ENCODE results near the gene INPP5K.

Gene INPP5K

GRCh38 chr17:1558401-1558800, 42.0 kb upstream of the INPP5K start:
- ATAC-seq, result no peak
- no peak for TF ChIP-seq OSR1 (CRISPR knock-in tag; IDR thresholded peaks at IDR 0.05)
- TF ChIP-seq PATZ1 (CRISPR knock-in tag; IDR thresholded peaks at IDR 0.05; ENCODE audit: borderline replicate concordance), result no peak
- TF ChIP-seq BACH2 (CRISPR knock-in tag; IDR thresholded peaks at IDR 0.05; ENCODE audit: borderline replicate concordance), result no peak
- TF ChIP-seq, protein P1, sequence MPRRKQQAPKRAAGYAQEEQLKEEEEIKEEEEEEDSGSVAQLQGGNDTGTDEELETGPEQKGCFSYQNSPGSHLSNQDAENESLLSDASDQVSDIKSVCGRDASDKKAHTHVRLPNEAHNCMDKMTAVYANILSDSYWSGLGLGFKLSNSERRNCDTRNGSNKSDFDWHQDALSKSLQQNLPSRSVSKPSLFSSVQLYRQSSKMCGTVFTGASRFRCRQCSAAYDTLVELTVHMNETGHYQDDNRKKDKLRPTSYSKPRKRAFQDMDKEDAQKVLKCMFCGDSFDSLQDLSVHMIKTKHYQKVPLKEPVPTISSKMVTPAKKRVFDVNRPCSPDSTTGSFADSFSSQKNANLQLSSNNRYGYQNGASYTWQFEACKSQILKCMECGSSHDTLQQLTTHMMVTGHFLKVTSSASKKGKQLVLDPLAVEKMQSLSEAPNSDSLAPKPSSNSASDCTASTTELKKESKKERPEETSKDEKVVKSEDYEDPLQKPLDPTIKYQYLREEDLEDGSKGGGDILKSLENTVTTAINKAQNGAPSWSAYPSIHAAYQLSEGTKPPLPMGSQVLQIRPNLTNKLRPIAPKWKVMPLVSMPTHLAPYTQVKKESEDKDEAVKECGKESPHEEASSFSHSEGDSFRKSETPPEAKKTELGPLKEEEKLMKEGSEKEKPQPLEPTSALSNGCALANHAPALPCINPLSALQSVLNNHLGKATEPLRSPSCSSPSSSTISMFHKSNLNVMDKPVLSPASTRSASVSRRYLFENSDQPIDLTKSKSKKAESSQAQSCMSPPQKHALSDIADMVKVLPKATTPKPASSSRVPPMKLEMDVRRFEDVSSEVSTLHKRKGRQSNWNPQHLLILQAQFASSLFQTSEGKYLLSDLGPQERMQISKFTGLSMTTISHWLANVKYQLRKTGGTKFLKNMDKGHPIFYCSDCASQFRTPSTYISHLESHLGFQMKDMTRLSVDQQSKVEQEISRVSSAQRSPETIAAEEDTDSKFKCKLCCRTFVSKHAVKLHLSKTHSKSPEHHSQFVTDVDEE (CRISPR knock-in tag; IDR thresholded peaks at IDR 0.05), result no peak

GRCh38 chr17:1557355-1558095, 41.1 kb upstream of the INPP5K start:
- ATAC-seq, result no peak
- TF ChIP-seq ZNF70 (CRISPR knock-in tag; IDR thresholded peaks at IDR 0.05), result no peak
- no peak for TF ChIP-seq ZNF8 (CRISPR knock-in tag; IDR thresholded peaks at IDR 0.05)
- no peak for TF ChIP-seq TOX (CRISPR knock-in tag; IDR thresholded peaks at IDR 0.05; ENCODE audit: borderline replicate concordance)
- no peak for TF ChIP-seq BACH2 (CRISPR knock-in tag; IDR thresholded peaks at IDR 0.05; ENCODE audit: borderline replicate concordance)
- TF ChIP-seq GLIS3 (CRISPR knock-in tag; IDR thresholded peaks at IDR 0.05), result no peak
- TF ChIP-seq POU6F1 (CRISPR knock-in tag; IDR thresholded peaks at IDR 0.05; ENCODE audit: borderline replicate concordance, low read depth), result no peak
- no peak for TF ChIP-seq OSR1 (CRISPR knock-in tag; IDR thresholded peaks at IDR 0.05)
- TF ChIP-seq ZFP3 (CRISPR knock-in tag; IDR thresholded peaks at IDR 0.05), result no peak

GRCh38 chr17:1555651-1556471, 39.4 kb upstream of the INPP5K start:
- ATAC-seq, result no peak
- no peak for TF ChIP-seq ZNF8 (CRISPR knock-in tag; IDR thresholded peaks at IDR 0.05)

DNA sequence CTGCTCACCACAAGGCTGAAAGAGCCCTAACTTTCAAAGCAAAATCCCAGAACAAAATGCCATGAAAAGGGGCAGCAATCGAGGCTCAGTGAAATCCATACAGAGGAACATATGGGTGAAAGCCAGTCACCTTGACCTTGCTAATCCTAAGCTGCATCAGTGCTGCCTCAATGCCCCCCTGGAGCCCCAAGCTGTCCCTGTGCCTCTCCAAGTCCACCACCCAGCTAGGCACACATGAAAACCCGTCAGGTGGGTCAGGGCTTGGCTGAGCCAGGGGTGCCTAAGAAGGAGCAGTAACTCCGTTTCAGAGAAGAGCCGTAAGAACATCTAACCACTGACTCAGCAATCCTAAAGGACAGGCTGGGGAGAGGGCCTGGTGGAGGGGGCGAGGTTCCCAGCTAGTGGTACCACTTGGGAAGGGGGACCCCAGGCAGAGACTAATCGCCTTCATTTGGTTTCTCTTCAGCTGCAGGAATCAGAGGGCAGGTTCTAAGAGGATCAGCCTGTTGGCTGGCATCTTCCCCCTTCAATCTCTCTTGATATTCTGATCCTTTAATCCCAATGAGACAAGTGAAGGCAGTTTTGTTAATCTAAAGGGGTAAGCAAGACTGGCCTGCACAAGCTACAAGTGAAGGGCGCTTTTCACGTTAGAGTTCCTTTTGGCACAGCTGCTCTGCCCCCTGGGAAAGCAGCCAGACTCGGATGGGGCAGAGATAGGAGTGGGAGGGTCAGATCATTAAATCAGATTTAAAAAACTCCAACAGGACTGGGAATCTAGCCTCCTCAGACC, 38.5 kb upstream of the INPP5K start:
- no peak for ATAC-seq
- TF ChIP-seq ESRRG (CRISPR knock-in tag; IDR thresholded peaks at IDR 0.05) (no peak), ZNF70 (CRISPR knock-in tag; IDR thresholded peaks at IDR 0.05) (no peak), ZNF565 (CRISPR knock-in tag; conservative IDR thresholded peaks at IDR 0.05; ENCODE audit: low read depth) (no peak), PATZ1 (CRISPR knock-in tag; IDR thresholded peaks at IDR 0.05; ENCODE audit: borderline replicate concordance) (no peak), OSR1 (CRISPR knock-in tag; IDR thresholded peaks at IDR 0.05) (no peak), TOX (CRISPR knock-in tag; IDR thresholded peaks at IDR 0.05; ENCODE audit: borderline replicate concordance) (no peak), ARNTL (CRISPR knock-in tag; IDR thresholded peaks at IDR 0.05; ENCODE audit: borderline replicate concordance, low read depth) (no peak), ZNF8 (CRISPR knock-in tag; IDR thresholded peaks at IDR 0.05) (no peak), CREB5 (CRISPR knock-in tag; IDR thresholded peaks at IDR 0.05; ENCODE audit: low read depth) (no peak), ZFP30 (CRISPR knock-in tag; IDR thresholded peaks at IDR 0.05) (no peak)
